ENCODE data around the gene PSME4.
"Not testable (repeated sequence)": the region's sequence is repeated elsewhere in the genome, so short reads cannot be mapped to it uniquely, and the experiment has no call there.

PSME4 gene

GRCh38 chr2:53859206-53860181, 111.3 kb downstream of the PSME4 start, which contains the start of gene GPR75:
Gene GPR75 (minus strand): TSS chr2:53859967. CDS start chr2:53854756, 5,211 bp downstream.
- TF ChIP-seq, protein P1, sequence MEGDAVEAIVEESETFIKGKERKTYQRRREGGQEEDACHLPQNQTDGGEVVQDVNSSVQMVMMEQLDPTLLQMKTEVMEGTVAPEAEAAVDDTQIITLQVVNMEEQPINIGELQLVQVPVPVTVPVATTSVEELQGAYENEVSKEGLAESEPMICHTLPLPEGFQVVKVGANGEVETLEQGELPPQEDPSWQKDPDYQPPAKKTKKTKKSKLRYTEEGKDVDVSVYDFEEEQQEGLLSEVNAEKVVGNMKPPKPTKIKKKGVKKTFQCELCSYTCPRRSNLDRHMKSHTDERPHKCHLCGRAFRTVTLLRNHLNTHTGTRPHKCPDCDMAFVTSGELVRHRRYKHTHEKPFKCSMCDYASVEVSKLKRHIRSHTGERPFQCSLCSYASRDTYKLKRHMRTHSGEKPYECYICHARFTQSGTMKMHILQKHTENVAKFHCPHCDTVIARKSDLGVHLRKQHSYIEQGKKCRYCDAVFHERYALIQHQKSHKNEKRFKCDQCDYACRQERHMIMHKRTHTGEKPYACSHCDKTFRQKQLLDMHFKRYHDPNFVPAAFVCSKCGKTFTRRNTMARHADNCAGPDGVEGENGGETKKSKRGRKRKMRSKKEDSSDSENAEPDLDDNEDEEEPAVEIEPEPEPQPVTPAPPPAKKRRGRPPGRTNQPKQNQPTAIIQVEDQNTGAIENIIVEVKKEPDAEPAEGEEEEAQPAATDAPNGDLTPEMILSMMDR (IDR thresholded peaks at IDR 0.05; ENCODE audit: insufficient read depth, low read length, poor library complexity, severe bottlenecking): no peak
- no peak for DNase-seq (ENCODE audit: extremely low read depth, insufficient read length)
- H3K27me3 ChIP-seq (replicated peaks; ENCODE audit: control insufficient read depth, insufficient read depth, low read length): no peaks in the 10 kb centered on the region
- peaks cover under 1% of the 10 kb centered on the region; the same call in 1 of the 2 replicates for H3K36me3 ChIP-seq (ENCODE audit: control insufficient read depth, insufficient read depth, low read length)
- H3K4me3 ChIP-seq (replicated peaks; ENCODE audit: low read depth, low read length): no peak within 1 kb of the TSS

DNA sequence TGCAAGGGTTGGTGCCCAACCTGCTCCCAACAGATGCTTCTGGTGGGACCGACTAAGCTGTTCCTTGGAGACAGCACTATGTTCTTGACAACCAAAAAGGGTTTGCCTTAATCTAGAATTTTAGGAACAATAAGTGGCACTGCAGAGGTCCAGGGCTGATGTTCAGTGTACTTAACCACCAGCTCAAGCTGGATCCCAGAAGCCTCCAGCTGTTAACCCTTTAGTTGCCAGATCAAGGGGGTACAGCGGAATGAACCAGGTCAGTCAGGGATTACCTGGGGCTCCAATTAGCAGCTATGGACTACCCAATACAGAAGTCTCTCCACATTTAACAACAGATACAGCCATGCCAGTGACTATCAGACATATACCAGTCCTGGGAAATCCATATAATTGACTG, 114.5 kb downstream of the PSME4 start:
- no peak overlapping the region for H3K4me3 ChIP-seq (replicated peaks; ENCODE audit: low read depth, low read length)
- no peak for DNase-seq (ENCODE audit: extremely low read depth, insufficient read length)
- TF ChIP-seq, protein P1 (IDR thresholded peaks at IDR 0.05; ENCODE audit: insufficient read depth, low read length, poor library complexity, severe bottlenecking): no peak
- peaks cover 12% of the 10 kb centered on the region for H3K36me3 ChIP-seq (ENCODE audit: control insufficient read depth, insufficient read depth, low read length)
- no peaks in the 10 kb centered on the region for H3K27me3 ChIP-seq (replicated peaks; ENCODE audit: control insufficient read depth, insufficient read depth, low read length)

GRCh38 chr2:53854678-53855077, 116.1 kb downstream of the PSME4 start:
- H3K27me3 ChIP-seq (replicated peaks; ENCODE audit: control insufficient read depth, insufficient read depth, low read length): no peaks in the 10 kb centered on the region
- peaks cover 12% of the 10 kb centered on the region for H3K36me3 ChIP-seq (ENCODE audit: control insufficient read depth, insufficient read depth, low read length)
- H3K4me3 ChIP-seq (replicated peaks; ENCODE audit: low read depth, low read length): no peak overlapping the region
- DNase-seq (ENCODE audit: extremely low read depth, insufficient read length): no peak
- TF ChIP-seq, protein P1 (IDR thresholded peaks at IDR 0.05; ENCODE audit: insufficient read depth, low read length, poor library complexity, severe bottlenecking): no peak

DNA sequence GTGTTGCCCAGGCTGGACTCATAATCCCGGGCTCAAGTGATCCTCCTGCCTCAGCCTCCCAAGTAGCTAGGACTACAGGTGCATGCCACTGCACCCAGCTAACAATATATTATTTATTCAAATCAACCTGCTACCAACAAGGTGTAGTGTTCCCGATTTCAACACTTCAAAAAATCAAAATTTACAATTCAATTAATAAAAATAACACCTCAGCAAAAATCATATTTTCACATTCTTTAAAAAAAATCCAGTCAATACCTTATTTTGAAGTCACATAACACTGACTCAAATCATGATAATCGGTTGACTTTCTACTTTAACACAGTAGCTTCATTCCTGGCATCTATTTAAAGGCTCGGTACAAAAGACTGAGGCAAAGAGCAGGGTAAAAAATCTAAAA, 118.3 kb downstream of the PSME4 start:
- no peaks in the 10 kb centered on the region for H3K27me3 ChIP-seq (replicated peaks; ENCODE audit: control insufficient read depth, insufficient read depth, low read length)

DNA sequence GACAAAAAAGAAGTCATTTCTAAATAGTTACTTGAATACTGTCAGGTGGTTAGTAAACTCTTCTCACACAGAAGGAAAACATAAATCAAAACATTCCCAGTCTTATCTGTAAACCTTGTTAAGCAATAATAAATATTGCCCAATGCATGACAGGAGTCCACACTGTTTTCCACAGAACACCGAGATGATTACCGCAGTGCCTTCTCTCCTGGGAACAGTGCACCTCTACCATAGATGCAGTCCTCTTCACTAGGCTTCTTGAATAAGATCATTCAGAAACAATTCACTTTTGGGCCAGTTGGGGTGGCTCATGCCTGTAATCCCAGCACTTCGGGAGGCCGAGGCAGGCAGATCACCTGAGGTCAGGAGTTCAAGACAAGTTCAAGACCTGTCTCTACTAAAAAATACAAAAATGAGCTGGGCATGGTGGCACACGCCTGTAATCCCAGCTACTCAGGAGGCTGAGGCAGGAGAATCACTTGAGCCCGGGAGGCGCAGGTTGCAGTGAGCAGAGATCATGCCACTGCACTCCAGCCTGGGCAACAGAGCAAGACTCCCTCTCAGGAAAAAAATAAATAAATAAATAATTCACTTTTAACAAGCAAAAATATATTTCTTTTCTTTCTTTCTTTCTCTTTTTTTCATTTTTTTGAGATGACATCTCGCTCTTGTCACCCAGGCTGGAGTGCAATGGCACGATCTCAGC, 119.6 kb downstream of the PSME4 start:
- not testable (repeated sequence) for H3K4me3 ChIP-seq (replicated peaks; ENCODE audit: low read depth, low read length); DNase-seq (ENCODE audit: extremely low read depth, insufficient read length); H3K27me3 ChIP-seq (replicated peaks; ENCODE audit: control insufficient read depth, insufficient read depth, low read length)
- H3K36me3 ChIP-seq (ENCODE audit: control insufficient read depth, insufficient read depth, low read length): peaks cover 12% of the 10 kb centered on the region

More for the DNA sequence above, 118.3 kb downstream of the PSME4 start:
- Histone ChIP-seq H3K36me3 (ENCODE audit: control insufficient read depth, insufficient read depth, low read length) (peaks cover 12% of the 10 kb centered on the region), H3K4me3 (replicated peaks; ENCODE audit: low read depth, low read length) (no peak overlapping the region)
- TF ChIP-seq, protein P1 (IDR thresholded peaks at IDR 0.05; ENCODE audit: insufficient read depth, low read length, poor library complexity, severe bottlenecking): no peak
- DNase-seq (ENCODE audit: extremely low read depth, insufficient read length): no peak

- DNase-seq (ENCODE audit: extremely low read depth, insufficient read length): no peak
Measured at GRCh38 chr2:53848062-53848461, 122.7 kb downstream of the PSME4 start.

More at GRCh38 chr2:53848062-53848461, 122.7 kb downstream of the PSME4 start:
- Histone ChIP-seq H3K4me3 (replicated peaks; ENCODE audit: low read depth, low read length) (no peak overlapping the region), H3K36me3 (ENCODE audit: control insufficient read depth, insufficient read depth, low read length) (no peaks in the 10 kb centered on the region), H3K27me3 (replicated peaks; ENCODE audit: control insufficient read depth, insufficient read depth, low read length) (no peaks in the 10 kb centered on the region)
- TF ChIP-seq, protein P1 (IDR thresholded peaks at IDR 0.05; ENCODE audit: insufficient read depth, low read length, poor library complexity, severe bottlenecking): no peak

Data from GM06990 (cell line).